Right renal cortex interstitium (tissue), 3 donors: ENCODE data around the gene ARL4D. TPM values are rescaled to one million over a fixed set of nuclear protein-coding genes. Genes with fewer than 3 reads are reported as not detected.
"Not testable (repeated sequence)": the region's sequence is repeated elsewhere in the genome, so short reads cannot be mapped to it uniquely, and the experiment has no call there.

Source experiments
- DNase-seq, 3 donors: peaks; one replicate each; pipeline ENCODE4 v3.0.0-alpha.2; 2013; ENCODE audit warnings: low read depth in 3 of 3, low spot score in 2 of 3
- polyA plus RNA-seq, 3 donors: library from polyadenylated mRNA; unstranded; fragments of 120-200 nt; gene quantifications; one replicate each; pipeline ENCODE4 v1.2.1, GENCODE V29; 2013; ENCODE audit not compliant: insufficient read length in 3 of 3

The ARL4D gene
- polyA plus RNA-seq, 3 donors = 8.2 to 8.6 (median 8.5) TPM

- no peak for DNase-seq
Observed at GRCh38 chr17:43392397-43392796, 6.4 kb upstream of the ARL4D start.

- peak; percentile 83 to 88 (median 85) for DNase-seq
Observed at GRCh38 chr17:43393944-43394482, 4.8 kb upstream of the ARL4D start.

- DNase-seq = not testable (repeated sequence)
Observed at GRCh38 chr17:43394696-43395095, 4.1 kb upstream of the ARL4D start.

GRCh38 chr17:43395165-43395564, 3.6 kb upstream of the ARL4D start:
- no peak for DNase-seq

GRCh38 chr17:43396491-43397060, 2.2 kb upstream of the ARL4D start:
- no peak for DNase-seq

GRCh38 chr17:43399839-43400328, 1.1 kb downstream of the ARL4D start:
- DNase-seq = no peak

GRCh38 chr17:43400943-43401717, 2.3 kb downstream of the ARL4D start:
- DNase-seq = no peak

GRCh38 chr17:43402078-43402477, 3.3 kb downstream of the ARL4D start:
- no peak for DNase-seq

- DNase-seq = no peak
Observed at GRCh38 chr17:43402567-43402966, 3.8 kb downstream of the ARL4D start.

- DNase-seq = no peak
Observed at GRCh38 chr17:43403846-43404245, 5.1 kb downstream of the ARL4D start.

- DNase-seq = no peak
Observed at GRCh38 chr17:43405861-43406260, 7.1 kb downstream of the ARL4D start.

GRCh38 chr17:43406676-43407645, 8.2 kb downstream of the ARL4D start:
- no peak for DNase-seq

GRCh38 chr17:43409131-43409530, 10.3 kb downstream of the ARL4D start:
- no peak for DNase-seq

- DNase-seq = no peak
Observed at GRCh38 chr17:43410557-43411368, 12.0 kb downstream of the ARL4D start.

- no peak for DNase-seq
Observed at GRCh38 chr17:43411369-43411677, 12.5 kb downstream of the ARL4D start.

- no peak for DNase-seq
Observed at GRCh38 chr17:43411749-43412148, 13.0 kb downstream of the ARL4D start.

- no peak for DNase-seq
Observed at GRCh38 chr17:43412166-43412565, 13.4 kb downstream of the ARL4D start.

GRCh38 chr17:43416998-43417890, 18.5 kb downstream of the ARL4D start:
- no peak for DNase-seq
